HFF-Myc (cell line): ENCODE measurements around the gene SF3B3.

Source experiments
- DNase-seq: peaks from one replicate; pipeline ENCODE4 v3.0.0-alpha.2; 2011; ENCODE audit warnings: low read depth; ENCODE audit errors: extremely low read depth
- H3K4me3 ChIP-seq: replicated peaks from 2 replicates; pipeline ENCODE4 v1.5.1; 2011; ENCODE audit warnings: low read depth, mild to moderate bottlenecking, control low read depth, low read length
- TF ChIP-seq, protein P1 (sequence below): IDR thresholded peaks from 2 replicates; pipeline ENCODE4 v1.5.1; 2012; ENCODE audit warnings: mild to moderate bottlenecking, low read depth, low read length, control low read depth; ENCODE audit errors: missing control alignments

The SF3B3 gene

GRCh38 chr16:70493802-70494201, 29.8 kb upstream of the SF3B3 start:
- no peak for DNase-seq
- TF ChIP-seq, protein P1, sequence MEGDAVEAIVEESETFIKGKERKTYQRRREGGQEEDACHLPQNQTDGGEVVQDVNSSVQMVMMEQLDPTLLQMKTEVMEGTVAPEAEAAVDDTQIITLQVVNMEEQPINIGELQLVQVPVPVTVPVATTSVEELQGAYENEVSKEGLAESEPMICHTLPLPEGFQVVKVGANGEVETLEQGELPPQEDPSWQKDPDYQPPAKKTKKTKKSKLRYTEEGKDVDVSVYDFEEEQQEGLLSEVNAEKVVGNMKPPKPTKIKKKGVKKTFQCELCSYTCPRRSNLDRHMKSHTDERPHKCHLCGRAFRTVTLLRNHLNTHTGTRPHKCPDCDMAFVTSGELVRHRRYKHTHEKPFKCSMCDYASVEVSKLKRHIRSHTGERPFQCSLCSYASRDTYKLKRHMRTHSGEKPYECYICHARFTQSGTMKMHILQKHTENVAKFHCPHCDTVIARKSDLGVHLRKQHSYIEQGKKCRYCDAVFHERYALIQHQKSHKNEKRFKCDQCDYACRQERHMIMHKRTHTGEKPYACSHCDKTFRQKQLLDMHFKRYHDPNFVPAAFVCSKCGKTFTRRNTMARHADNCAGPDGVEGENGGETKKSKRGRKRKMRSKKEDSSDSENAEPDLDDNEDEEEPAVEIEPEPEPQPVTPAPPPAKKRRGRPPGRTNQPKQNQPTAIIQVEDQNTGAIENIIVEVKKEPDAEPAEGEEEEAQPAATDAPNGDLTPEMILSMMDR, result no peak
- no peak overlapping the region for H3K4me3 ChIP-seq

DNA sequence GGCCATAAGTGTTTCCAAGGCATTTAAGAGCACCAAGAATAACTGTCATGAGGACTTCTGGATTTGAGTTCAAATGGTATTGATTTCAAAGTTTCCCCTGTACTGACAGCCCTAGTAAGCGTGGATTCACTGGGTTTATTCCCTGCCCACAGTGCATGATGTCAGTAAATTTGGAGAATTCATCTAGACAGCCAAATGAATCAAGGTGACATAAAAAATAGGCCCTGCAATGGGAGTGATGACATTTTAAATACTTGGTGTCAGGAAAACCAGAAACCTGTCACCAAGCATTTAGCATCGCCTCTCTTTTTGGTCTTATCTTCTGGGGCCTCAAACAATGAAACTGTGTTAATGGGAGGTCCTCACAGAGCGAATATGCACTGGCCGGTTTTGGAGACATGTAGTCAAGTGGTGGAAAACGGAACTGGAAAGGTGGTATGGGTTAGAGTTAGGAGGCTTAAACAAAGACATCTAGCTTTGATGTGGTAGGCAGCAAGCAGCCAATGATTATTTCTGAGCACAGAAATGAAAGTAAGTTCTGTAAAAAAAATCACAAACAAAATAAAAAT, 29.3 kb upstream of the SF3B3 start:
- no peak overlapping the region for H3K4me3 ChIP-seq
- TF ChIP-seq, protein P1, result no peak
- no peak for DNase-seq

- TF ChIP-seq, protein P1, result no peak
- DNase-seq, result no peak
- H3K4me3 ChIP-seq, result no peak overlapping the region
These were observed 28.8 kb upstream of the SF3B3 start for GRCh38 chr16:70494777-70495176.

DNA sequence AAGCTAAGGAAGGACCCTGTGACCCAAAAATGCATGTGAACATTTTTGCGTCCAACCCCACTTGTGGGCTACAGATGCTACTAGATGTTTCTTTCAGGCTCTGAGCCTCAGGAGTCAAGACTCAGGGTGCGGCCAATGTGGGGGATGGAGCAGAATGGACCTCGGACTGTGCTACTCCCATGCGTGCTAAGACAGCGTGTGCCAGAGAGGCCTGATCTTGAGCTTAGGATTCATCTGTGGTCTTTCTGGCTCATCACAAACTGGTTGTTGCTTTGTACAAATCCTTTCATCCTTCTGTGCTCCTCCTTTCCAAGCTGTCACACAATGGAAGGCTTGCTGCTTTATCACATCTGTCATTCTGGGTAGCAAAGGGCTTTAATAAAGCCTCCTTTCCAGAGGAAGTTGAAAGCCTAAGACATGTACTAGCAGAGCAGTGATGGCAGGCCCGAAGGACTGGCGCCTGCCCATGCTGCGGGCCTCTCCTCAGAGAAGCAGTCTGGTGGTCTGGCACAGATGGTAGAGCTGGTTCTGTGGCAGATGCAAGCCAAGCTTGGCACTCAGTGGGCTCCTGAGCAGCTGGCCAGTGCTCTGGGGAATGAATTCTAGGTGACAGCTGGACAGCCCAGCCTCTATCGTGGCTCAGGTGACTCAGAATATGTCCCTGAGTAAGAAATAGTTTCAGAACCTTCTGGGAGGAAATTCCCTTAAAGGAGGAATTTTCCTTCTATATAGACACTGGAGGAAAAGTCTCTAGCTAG, 28.0 kb upstream of the SF3B3 start:
- DNase-seq, result no peak
- H3K4me3 ChIP-seq, result no peak overlapping the region
- TF ChIP-seq, protein P1, result no peak

GRCh38 chr16:70496513-70496912, 27.1 kb upstream of the SF3B3 start:
- TF ChIP-seq, protein P1, result no peak
- no peak overlapping the region for H3K4me3 ChIP-seq
- DNase-seq, result no peak

DNA sequence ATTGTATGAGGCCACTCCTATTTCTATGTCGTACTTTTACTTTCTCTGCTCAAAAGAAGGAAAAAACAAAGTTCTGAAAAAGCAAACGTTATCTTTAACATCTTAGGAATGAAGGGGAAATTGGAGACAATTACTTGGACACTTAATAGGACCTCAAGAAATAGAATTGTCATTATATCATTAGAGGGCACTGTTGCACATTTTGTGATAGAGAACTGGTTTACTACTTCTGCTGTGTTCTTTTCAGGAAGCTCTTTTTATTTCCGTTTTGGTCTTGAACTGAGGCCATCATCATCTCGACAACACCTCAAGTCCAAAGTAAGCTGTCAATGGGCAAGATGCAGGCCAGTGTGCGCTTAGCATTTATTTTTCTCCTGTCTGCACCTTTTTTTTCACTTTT, 14.9 kb upstream of the SF3B3 start:
- H3K4me3 ChIP-seq, result no peak overlapping the region
- DNase-seq, result no peak
- TF ChIP-seq, protein P1, result no peak
